Skeletal muscle tissue (tissue), 4 donors: Measurements from ENCODE around the gene ZDHHC7. TPM values are rescaled to one million over a fixed set of nuclear protein-coding genes. Genes with fewer than 3 reads are reported as not detected.

Experiments
- H3K27ac ChIP-seq: one replicate; pipeline ENCODE4 v1.7.0; 2013; ENCODE audit warnings: mild to moderate bottlenecking, low read depth, low read length, inconsistent platforms
- H3K27me3 ChIP-seq, 3 donors: one replicate each; pipeline ENCODE4 v1.7.0; 2013; ENCODE audit warnings: low read length in 3 of 3; ENCODE audit not compliant: control insufficient read depth in 3 of 3, insufficient read depth in 3 of 3
- H3K36me3 ChIP-seq, 3 donors: one replicate each; pipeline ENCODE4 v1.7.0; 2013; ENCODE audit warnings: low read length in 3 of 3; ENCODE audit not compliant: control insufficient read depth in 3 of 3, insufficient read depth in 3 of 3
- H3K4me1 ChIP-seq, 3 donors: one replicate each; pipeline ENCODE4 v1.7.0; 2013; ENCODE audit warnings: low read length in 3 of 3, mild to moderate bottlenecking in 3 of 3; ENCODE audit not compliant: control insufficient read depth in 3 of 3, insufficient read depth in 3 of 3
- H3K4me3 ChIP-seq, 3 donors: one replicate each; pipeline ENCODE4 v1.7.0; 2013; ENCODE audit warnings: low read length in 3 of 3
- H3K9ac ChIP-seq, 3 donors: one replicate each; pipeline ENCODE4 v1.7.0; 2013; ENCODE audit warnings: low read length in 3 of 3, mild to moderate bottlenecking in 3 of 3, moderate library complexity in 2 of 3, low read depth in 1 of 3
- H3K9me3 ChIP-seq, 3 donors: one replicate each; pipeline ENCODE4 v1.7.0; 2013; ENCODE audit warnings: low read length in 3 of 3; ENCODE audit not compliant: control insufficient read depth in 3 of 3
- total RNA-seq: library from RNA; depleted of rRNA; stranded (reverse); fragments of >200 nt; gene quantifications from one replicate; pipeline ENCODE4 v1.2.3, GENCODE V29; 2014
- donor health status: Osteomylitis.

ZDHHC7 gene
- total RNA-seq, 1 donor from 2014 or later, result 19.8 TPM

- H3K4me3 ChIP-seq, result no peak overlapping the region
- H3K9ac ChIP-seq, result no peak overlapping the region
- peaks cover 0 to 10% (median 0%) of the 10 kb centered on the region in 3 donors for H3K27me3 ChIP-seq
- H3K4me1 ChIP-seq, result peaks cover 8 to 10% (median 10%) of the 10 kb centered on the region in 3 donors
- H3K9me3 ChIP-seq, result no peaks in the 10 kb centered on the region
- no peaks in the 10 kb centered on the region for H3K36me3 ChIP-seq
- H3K27ac ChIP-seq, result no peak overlapping the region
Observed at GRCh38 chr16:84957192-84957591, 54.1 kb downstream of the ZDHHC7 start.

GRCh38 chr16:84955427-84955826, 55.9 kb downstream of the ZDHHC7 start:
- Histone ChIP-seq H3K4me3 (no peak overlapping the region), H3K9ac (no peak overlapping the region), H3K9me3 (no peaks in the 10 kb centered on the region), H3K27ac (no peak overlapping the region), H3K4me1 (peaks cover 10% of the 10 kb centered on the region in 3 donors), H3K36me3 (no peaks in the 10 kb centered on the region), H3K27me3 (no peaks in the 10 kb centered on the region)

- Histone ChIP-seq H3K27me3 (no peaks in the 10 kb centered on the region), H3K36me3 (no peaks in the 10 kb centered on the region), H3K4me1 (peaks cover 10% of the 10 kb centered on the region in 3 donors), H3K9me3 (no peaks in the 10 kb centered on the region), H3K27ac (peak overlapping the region; percentile 8), H3K4me3 (no peak overlapping the region), H3K9ac (no peak overlapping the region)
Observed at GRCh38 chr16:84953190-84953746, 58.1 kb downstream of the ZDHHC7 start.

DNA sequence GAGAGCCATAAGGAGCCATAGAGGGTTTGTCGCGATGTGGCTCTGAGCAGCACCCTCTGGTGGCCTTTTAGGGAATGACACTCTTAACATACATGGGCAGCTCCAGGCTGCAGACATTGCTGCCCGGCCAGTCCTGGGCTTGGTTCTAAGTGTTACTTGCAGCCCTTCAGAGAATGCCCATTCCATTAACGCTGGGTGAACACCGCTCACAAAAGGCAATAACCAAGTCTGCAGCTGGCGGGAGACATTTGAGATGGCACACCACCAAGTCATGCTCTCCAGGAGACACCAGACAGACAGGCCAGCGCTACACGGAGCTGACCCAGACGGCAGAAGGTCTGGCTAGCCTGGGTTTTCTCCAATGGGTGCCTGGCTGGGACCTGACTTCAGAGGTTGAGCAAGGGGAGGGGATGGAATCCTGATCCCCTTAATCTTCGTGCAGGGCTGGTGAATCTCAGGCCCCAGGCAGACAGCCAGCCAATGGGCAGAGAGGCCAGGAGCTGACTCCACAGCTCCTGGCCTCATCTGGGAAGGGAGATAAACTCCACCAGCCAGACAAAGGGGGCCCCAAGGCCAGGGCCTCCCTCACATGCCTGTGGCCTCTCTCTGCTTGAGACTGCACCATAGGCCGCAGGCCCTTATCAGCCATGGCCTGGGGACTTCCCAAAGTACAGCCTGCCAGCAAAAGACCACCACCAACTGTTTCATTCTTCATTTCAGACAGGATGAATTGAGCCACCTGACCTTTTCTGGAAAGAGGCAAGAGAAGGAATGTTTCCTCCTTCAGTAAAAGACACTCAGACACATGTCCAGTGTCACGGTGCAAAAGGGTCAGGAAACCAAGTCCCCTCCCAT, 58.8 kb downstream of the ZDHHC7 start:
- no peaks in the 10 kb centered on the region for H3K36me3 ChIP-seq
- no peaks in the 10 kb centered on the region for H3K27me3 ChIP-seq
- H3K4me1 ChIP-seq, result peaks cover 10% of the 10 kb centered on the region in 3 donors
- no peak overlapping the region for H3K9ac ChIP-seq
- H3K9me3 ChIP-seq, result no peaks in the 10 kb centered on the region
- H3K4me3 ChIP-seq, result no peak overlapping the region
- H3K27ac ChIP-seq, result peak overlapping the region; percentile 8

DNA sequence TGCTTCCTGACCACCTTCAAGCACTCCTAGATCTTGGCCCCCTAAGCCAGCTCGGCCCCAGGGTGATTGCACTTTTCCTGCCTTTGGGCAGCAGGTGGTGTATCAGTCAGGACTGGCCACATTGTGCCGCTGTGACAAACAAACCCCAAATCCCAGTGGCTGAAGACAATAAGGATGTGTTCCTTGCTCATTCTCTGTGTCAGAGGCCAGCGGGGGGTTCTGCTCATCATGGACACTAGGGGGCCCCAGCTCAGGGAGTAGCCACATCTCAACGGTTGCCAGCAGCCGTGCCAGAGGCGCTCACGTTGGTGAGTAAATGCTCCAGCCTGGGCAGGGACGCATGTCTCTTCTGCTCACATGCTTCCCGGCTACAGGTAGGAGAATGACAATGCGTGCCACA, 60.4 kb downstream of the ZDHHC7 start:
- Histone ChIP-seq H3K36me3 (no peaks in the 10 kb centered on the region), H3K9me3 (no peaks in the 10 kb centered on the region), H3K4me3 (no peak overlapping the region), H3K4me1 (peaks cover 10% of the 10 kb centered on the region in 3 donors), H3K9ac (no peak overlapping the region), H3K27ac (no peak overlapping the region), H3K27me3 (no peaks in the 10 kb centered on the region)

DNA sequence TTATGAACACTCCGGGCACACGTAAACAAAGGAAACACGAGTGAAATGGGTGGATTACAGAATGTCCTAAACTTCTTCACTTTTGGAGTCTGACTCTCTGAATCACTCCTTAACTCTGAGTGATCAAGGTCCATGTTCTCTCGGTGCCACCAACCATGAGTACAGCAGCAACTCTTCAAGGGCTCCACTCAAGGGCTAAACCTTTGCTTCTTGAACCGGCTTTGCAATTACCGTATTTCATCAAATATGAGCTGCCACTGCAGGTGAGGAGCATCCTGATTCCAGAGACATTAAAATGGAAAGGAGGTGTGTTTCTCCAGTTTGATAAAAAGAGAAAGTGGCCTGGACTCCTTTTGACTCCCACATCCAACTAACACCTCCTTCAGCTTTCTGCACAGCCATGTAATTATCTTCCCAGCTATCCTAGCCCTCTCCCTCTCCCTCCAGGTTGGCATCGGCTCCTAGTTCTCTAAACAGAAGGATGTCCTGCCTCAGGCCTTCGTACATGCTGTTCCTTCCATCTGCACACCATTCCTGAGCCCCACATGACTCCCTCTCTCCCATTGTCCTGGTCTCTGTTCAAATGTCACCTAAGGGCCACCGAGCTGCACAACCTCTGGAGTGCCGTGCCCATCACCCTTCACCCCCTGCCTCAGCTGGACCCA, 61.4 kb downstream of the ZDHHC7 start:
- no peaks in the 10 kb centered on the region for H3K36me3 ChIP-seq
- H3K4me1 ChIP-seq, result peaks cover 10% of the 10 kb centered on the region in 3 donors
- no peak overlapping the region for H3K9ac ChIP-seq
- H3K27ac ChIP-seq, result no peak overlapping the region
- H3K27me3 ChIP-seq, result no peaks in the 10 kb centered on the region
- no peaks in the 10 kb centered on the region for H3K9me3 ChIP-seq
- H3K4me3 ChIP-seq, result no peak overlapping the region

GRCh38 chr16:84948851-84949610, 62.3 kb downstream of the ZDHHC7 start:
- Histone ChIP-seq H3K27ac (no peak overlapping the region), H3K9ac (no peak overlapping the region), H3K36me3 (no peaks in the 10 kb centered on the region), H3K4me1 (peaks cover 10% of the 10 kb centered on the region in 3 donors), H3K9me3 (no peaks in the 10 kb centered on the region), H3K4me3 (no peak overlapping the region), H3K27me3 (no peaks in the 10 kb centered on the region)

DNA sequence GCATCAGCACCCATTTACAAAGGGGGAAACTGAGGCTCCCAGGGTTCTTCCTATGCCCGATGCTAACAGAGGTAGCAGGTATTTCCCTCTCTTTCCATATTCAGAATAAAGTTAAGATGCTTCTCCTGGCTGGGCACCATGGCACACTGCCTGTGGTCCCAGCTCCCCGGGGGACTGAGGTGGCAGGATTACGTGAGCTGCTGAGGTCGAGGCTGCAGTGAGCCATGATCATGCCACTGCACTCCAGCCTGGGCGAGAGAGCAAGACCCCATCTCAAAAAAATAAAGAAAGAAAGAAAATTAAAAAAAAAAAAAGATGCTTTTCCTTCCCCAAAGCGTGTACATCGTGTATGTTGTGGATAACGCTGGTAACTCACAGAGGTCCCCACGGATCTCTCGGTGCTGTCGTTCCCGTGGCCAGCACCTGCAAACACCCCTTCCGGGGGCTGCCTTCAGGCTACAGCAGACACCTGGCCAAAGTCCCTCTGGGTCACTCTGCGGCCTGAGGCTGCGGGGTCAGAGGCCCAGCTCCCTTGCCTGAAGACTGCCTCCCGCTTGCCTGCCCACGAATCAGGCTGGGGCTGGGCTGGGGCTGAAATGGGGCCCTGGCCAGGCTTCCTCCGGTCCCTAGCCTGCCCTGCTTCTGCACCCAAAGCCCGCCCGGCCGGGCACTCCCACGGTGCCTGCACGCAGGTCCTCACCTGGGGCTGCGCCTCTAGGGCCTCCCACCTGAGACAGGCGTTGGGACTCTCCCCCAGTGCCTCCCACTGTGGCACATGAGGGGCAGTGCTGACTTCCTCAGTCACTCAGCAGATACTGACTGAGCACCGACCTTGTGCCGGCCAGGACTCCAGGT, 63.1 kb downstream of the ZDHHC7 start:
- Histone ChIP-seq H3K4me1 (peaks cover 8 to 9% (median 9%) of the 10 kb centered on the region in 3 donors), H3K9ac (no peak overlapping the region), H3K36me3 (no peaks in the 10 kb centered on the region), H3K27me3 (no peaks in the 10 kb centered on the region), H3K4me3 (no peak overlapping the region), H3K27ac (no peak overlapping the region), H3K9me3 (no peaks in the 10 kb centered on the region)

DNA sequence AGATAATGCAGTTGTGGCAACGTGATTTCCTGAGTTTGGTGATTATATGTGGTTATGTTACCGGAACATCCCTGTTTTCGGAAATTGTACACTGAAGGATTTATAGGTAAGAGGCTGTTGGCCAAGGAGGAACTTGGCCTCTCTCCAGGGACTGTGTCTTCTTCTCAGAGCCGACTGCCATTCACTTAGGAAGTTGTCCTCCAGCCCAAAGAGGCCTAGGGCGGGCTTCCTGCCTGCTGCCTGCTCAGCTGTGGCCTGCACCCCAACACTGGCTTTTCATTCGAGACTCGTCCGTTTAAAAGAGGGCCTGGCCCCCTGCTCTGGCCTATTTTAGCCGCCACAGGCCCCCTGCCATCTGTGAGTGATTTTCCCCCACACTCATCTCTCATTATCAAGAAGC, 64.3 kb downstream of the ZDHHC7 start:
- no peak overlapping the region for H3K27ac ChIP-seq
- no peaks in the 10 kb centered on the region for H3K36me3 ChIP-seq
- no peaks in the 10 kb centered on the region for H3K27me3 ChIP-seq
- H3K9me3 ChIP-seq, result no peaks in the 10 kb centered on the region
- peaks cover 0 to under 1% (median 0%) of the 10 kb centered on the region in 3 donors for H3K4me1 ChIP-seq
- H3K4me3 ChIP-seq, result no peak overlapping the region
- no peak overlapping the region for H3K9ac ChIP-seq
